Peyer's patch (tissue), 4 donors: ENCODE results near the gene TINCR. TPM values are rescaled to one million over a fixed set of nuclear protein-coding genes. Genes with fewer than 3 reads are reported as not detected.
"Not testable (repeated sequence)": the region's sequence is repeated elsewhere in the genome, so short reads cannot be mapped to it uniquely, and the experiment has no call there.

ENCODE experiments used
- DNase-seq, 3 donors: peaks; one replicate each; pipeline ENCODE4 v3.0.0-alpha.2; 2017 to 2019
- H3K27ac ChIP-seq, 4 donors: fragments of 200-600 bp; sonication (generic); one replicate each; pipeline ENCODE4 v1.5.1; 2016 to 2019
- H3K27me3 ChIP-seq, 2 donors: fragments of 200-600 bp; sonication (generic); one replicate each; pipeline ENCODE4 v1.5.1; 2019
- H3K36me3 ChIP-seq, 3 donors: fragments of 200-600 bp; sonication (generic); one replicate each; pipeline ENCODE4 v1.5.1; 2016 to 2019
- H3K4me1 ChIP-seq, 4 donors: fragments of 200-600 bp; sonication (generic); one replicate each; pipeline ENCODE4 v1.5.1; 2016 to 2019
- H3K4me3 ChIP-seq, 4 donors: fragments of 200-600 bp; sonication (generic); 1 replicate in 3 of 4; 2 replicates in 1 of 4; pipeline ENCODE4 v1.5.1; 2016 to 2019; ENCODE audit warnings: mild to moderate bottlenecking in 1 of 4
- H3K9me3 ChIP-seq, 4 donors: fragments of 200-600 bp; sonication (generic); one replicate each; pipeline ENCODE4 v1.5.1; 2016 to 2019; ENCODE audit warnings: mild to moderate bottlenecking in 1 of 4
- CTCF ChIP-seq, 6 experiments: fragments of 450-650 bp in 4 of 6; fragments of 200-600 bp in 2 of 6; sonication (generic) in 1 of 6; IDR thresholded peaks; one replicate each; pipeline ENCODE4 v1.5.1; 2017 to 2019; ENCODE audit warnings: antibody characterized with exemption in 6 of 6, mild to moderate bottlenecking in 3 of 6, moderate library complexity in 1 of 6
- POLR2A ChIP-seq, 2 donors: fragments of 450-650 bp; IDR thresholded peaks; one replicate each; pipeline ENCODE4 v1.5.1; 2017; ENCODE audit warnings: antibody characterized with exemption in 2 of 2, mild to moderate bottlenecking in 2 of 2, moderate library complexity in 2 of 2
- total RNA-seq, 4 donors: library from RNA; depleted of rRNA; stranded (reverse); fragments of >200 nt; gene quantifications; one replicate each; pipeline ENCODE4 v1.1.0, GENCODE V29; 2016

Gene TINCR
- total RNA-seq, 4 donors from 2014 or later: 0.67 to 2.6 (median 1.2) TPM; not detected in 1

GRCh38 chr19:5540208-5540607 is 27.5 kb downstream of the TINCR start:
- Histone ChIP-seq H3K4me1 (no peaks in the 10 kb centered on the region), H3K27ac (no peak overlapping the region), H3K36me3 (no peaks in the 10 kb centered on the region), H3K9me3 (peaks cover 0 to 4% (median 1%) of the 10 kb centered on the region in 4 donors), H3K4me3 (no peak overlapping the region), H3K27me3 (no peaks in the 10 kb centered on the region)
- TF ChIP-seq CTCF (IDR thresholded peaks at IDR 0.05) (no peak), POLR2A (IDR thresholded peaks at IDR 0.05) (no peak)
- no peak for DNase-seq

- DNase-seq: no peak
- Histone ChIP-seq H3K36me3 (no peaks in the 10 kb centered on the region), H3K27me3 (no peaks in the 10 kb centered on the region), H3K4me1 (no peaks in the 10 kb centered on the region), H3K9me3 (peaks cover 0 to 20% (median 5%) of the 10 kb centered on the region in 4 donors), H3K27ac (no peak overlapping the region), H3K4me3 (no peak overlapping the region)
- no peak for TF ChIP-seq POLR2A (IDR thresholded peaks at IDR 0.05)
- no peak for TF ChIP-seq CTCF (IDR thresholded peaks at IDR 0.05)
Measured at GRCh38 chr19:5537870-5538269, 29.9 kb downstream of the TINCR start.

DNA sequence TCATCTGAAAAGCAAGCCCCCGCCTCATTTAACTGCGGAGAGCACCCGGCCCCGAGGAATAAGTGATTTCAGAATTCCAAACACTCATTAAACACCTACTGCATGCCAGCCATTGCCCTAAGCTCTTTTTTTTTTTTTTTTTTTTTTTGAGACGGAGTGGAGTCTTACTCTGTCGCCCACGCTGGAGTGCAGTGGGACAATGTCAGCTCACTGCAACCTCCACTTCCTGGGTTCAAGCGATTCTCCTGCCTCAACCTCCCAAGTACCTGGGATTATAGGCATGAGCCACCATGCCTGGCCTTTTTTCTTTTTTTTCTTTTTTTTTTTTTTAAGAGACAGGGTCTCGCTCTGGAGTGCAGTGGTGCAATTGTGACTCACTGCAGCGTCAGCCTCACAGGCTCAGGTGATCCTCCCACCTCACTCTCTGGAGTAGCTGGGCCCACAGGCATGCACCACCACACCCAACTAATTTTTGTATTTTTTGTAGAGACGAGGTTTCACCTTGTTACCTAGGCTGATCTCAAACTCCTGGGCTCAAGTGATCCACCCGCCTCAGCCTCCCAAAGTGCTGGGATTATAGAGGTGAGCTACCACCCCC is 30.7 kb downstream of the TINCR start:
- peaks cover 0 to 20% (median 5%) of the 10 kb centered on the region in 4 donors for H3K9me3 ChIP-seq
- not testable (repeated sequence) for H3K27me3 ChIP-seq, H3K4me3 ChIP-seq, H3K27ac ChIP-seq, H3K36me3 ChIP-seq, DNase-seq, H3K4me1 ChIP-seq

GRCh38 chr19:5536337-5536894 is 31.3 kb downstream of the TINCR start:
- no peak for DNase-seq
- no peak overlapping the region for H3K4me3 ChIP-seq
- TF ChIP-seq CTCF (IDR thresholded peaks at IDR 0.05): no peak
- TF ChIP-seq POLR2A (IDR thresholded peaks at IDR 0.05): no peak
- H3K36me3 ChIP-seq: no peaks in the 10 kb centered on the region
- H3K4me1 ChIP-seq: no peaks in the 10 kb centered on the region
- H3K9me3 ChIP-seq: peaks cover 0 to 20% (median 5%) of the 10 kb centered on the region in 4 donors
- no peak overlapping the region for H3K27ac ChIP-seq
- H3K27me3 ChIP-seq: no peaks in the 10 kb centered on the region

- Histone ChIP-seq H3K27me3 (no peaks in the 10 kb centered on the region), H3K27ac (no peak overlapping the region), H3K4me1 (no peaks in the 10 kb centered on the region), H3K9me3 (peaks cover 0 to 20% (median 5%) of the 10 kb centered on the region in 4 donors), H3K4me3 (no peak overlapping the region), H3K36me3 (no peaks in the 10 kb centered on the region)
- DNase-seq: no peak
- peak in 2 of 6 experiments; percentile 2 to 12 for TF ChIP-seq CTCF (IDR thresholded peaks at IDR 0.05)
- TF ChIP-seq POLR2A (IDR thresholded peaks at IDR 0.05): no peak
Measured at GRCh38 chr19:5534787-5535586, 32.8 kb downstream of the TINCR start.

- no peaks in the 10 kb centered on the region for H3K4me1 ChIP-seq
- no peak for TF ChIP-seq CTCF (IDR thresholded peaks at IDR 0.05)
- TF ChIP-seq POLR2A (IDR thresholded peaks at IDR 0.05): no peak
Measured at GRCh38 chr19:5533257-5533656, 34.5 kb downstream of the TINCR start.

More at GRCh38 chr19:5533257-5533656, 34.5 kb downstream of the TINCR start:
- H3K9me3 ChIP-seq: peaks cover 0 to 20% (median 5%) of the 10 kb centered on the region in 4 donors
- H3K36me3 ChIP-seq: no peaks in the 10 kb centered on the region
- H3K4me3 ChIP-seq: no peak overlapping the region
- no peak for DNase-seq
- H3K27me3 ChIP-seq: no peaks in the 10 kb centered on the region
- no peak overlapping the region for H3K27ac ChIP-seq
